Medulla oblongata (tissue), 1 donor: ENCODE data around the gene CSN3.

Source experiments
- DNase-seq: peaks from one replicate; pipeline ENCODE4 v3.0.0-alpha.2; 2015; ENCODE audit errors: extremely low spot score

The CSN3 gene

GRCh38 chr4:70291341-70291740, 48.9 kb downstream of the CSN3 start:
- no peak for DNase-seq

- no peak for DNase-seq
Observed at GRCh38 chr4:70297576-70297975, 55.2 kb downstream of the CSN3 start.

GRCh38 chr4:70298051-70298450, 55.7 kb downstream of the CSN3 start:
- DNase-seq, result no peak

- DNase-seq, result no peak
Observed at GRCh38 chr4:70299643-70300042, 57.2 kb downstream of the CSN3 start.

- no peak for DNase-seq
Observed at GRCh38 chr4:70300215-70300614, 57.8 kb downstream of the CSN3 start.
